NCI-H748 (cell line): ENCODE data around the gene ZEB1.
"Not testable (repeated sequence)": the region's sequence is repeated elsewhere in the genome, so short reads cannot be mapped to it uniquely, and the experiment has no call there.

ENCODE experiments used
- DNase-seq: peaks from one replicate; lab custom pipeline; 2025; ENCODE audit not compliant: unreplicated experiment; lab: John Stamatoyannopoulos, UW

Gene ZEB1

GRCh38 chr10:31484431-31485135 is 165.6 kb downstream of the ZEB1 start:
- no peak for DNase-seq

- DNase-seq: peak; percentile 21
Measured at GRCh38 chr10:31490858-31491504, 172.0 kb downstream of the ZEB1 start.

GRCh38 chr10:31507427-31507826 is 188.4 kb downstream of the ZEB1 start:
- DNase-seq: no peak

GRCh38 chr10:31508234-31508633 is 189.2 kb downstream of the ZEB1 start:
- no peak for DNase-seq

GRCh38 chr10:31508882-31509281 is 189.9 kb downstream of the ZEB1 start:
- no peak for DNase-seq

- no peak for DNase-seq
Measured at GRCh38 chr10:31509989-31510388, 191.0 kb downstream of the ZEB1 start.

- no peak for DNase-seq
Measured at GRCh38 chr10:31515116-31515515, 196.1 kb downstream of the ZEB1 start.

GRCh38 chr10:31515819-31516402 is 196.9 kb downstream of the ZEB1 start:
- no peak for DNase-seq

- no peak for DNase-seq
Measured at GRCh38 chr10:31520986-31521831, 202.2 kb downstream of the ZEB1 start.

- DNase-seq: no peak
Measured at GRCh38 chr10:31522820-31523219, 203.8 kb downstream of the ZEB1 start.

GRCh38 chr10:31524460-31524859 is 205.4 kb downstream of the ZEB1 start:
- DNase-seq: no peak

- DNase-seq: no peak
Measured at GRCh38 chr10:31526178-31526577, 207.2 kb downstream of the ZEB1 start.

- DNase-seq: no peak
Measured at GRCh38 chr10:31526681-31527080, 207.7 kb downstream of the ZEB1 start.

GRCh38 chr10:31528831-31529230 is 209.8 kb downstream of the ZEB1 start:
- no peak for DNase-seq

- no peak for DNase-seq
Measured at GRCh38 chr10:31536302-31536701, 217.3 kb downstream of the ZEB1 start.

- no peak for DNase-seq
Measured at GRCh38 chr10:31549896-31550295, 230.9 kb downstream of the ZEB1 start.

- no peak for DNase-seq
Measured at GRCh38 chr10:31554556-31554955, 235.5 kb downstream of the ZEB1 start.

- no peak for DNase-seq
Measured at GRCh38 chr10:31557854-31558253, 238.8 kb downstream of the ZEB1 start.

GRCh38 chr10:31568252-31568861 is 249.3 kb downstream of the ZEB1 start:
- not testable (repeated sequence) for DNase-seq

GRCh38 chr10:31574577-31574976 is 255.6 kb downstream of the ZEB1 start:
- no peak for DNase-seq
